K562 (cell line): ENCODE data around the gene SND1. TPM values are rescaled to one million over a fixed set of nuclear protein-coding genes. Genes with fewer than 3 reads are reported as not detected.

Experiments
- ATAC-seq: fragments of 200-7000 bp; cut with Tn5 transposase; 3 replicates; pipeline ENCODE4 v1.9.1; 2020; ENCODE audit warnings: moderate library complexity
- BruUV-seq: library from RNA; stranded (reverse); fragments of 400-500 nt; replicated peaks from 2 replicates; lab custom pipeline; 2021; lab: Mats Ljungman, UMichigan
- CTCF ChIA-PET: fragments of 300-600 bp; formaldehyde crosslinking; extraction: SDS; loops from one replicate; lab custom pipeline; 2021; ENCODE audit warnings: low intra/inter-chr PET ratio; lab: Yijun Ruan, JAX
- POLR2A ChIA-PET: fragments of 300-600, 350-650 bp; sonication (Branson Sonifier 250); formaldehyde crosslinking; extraction: SDS; loops from one replicate; lab custom pipeline; 2021; ENCODE audit warnings: antibody characterized with exemption, inconsistent platforms; lab: Yijun Ruan, JAX
- DNase-seq, 4 experiments: peaks; one replicate each; pipeline versions ENCODE4 v3.0.0 to v3.0.0-alpha.2; 2011 to 2018; ENCODE audit warnings: low spot score in 3 of 4, mixed read lengths in 3 of 4; ENCODE audit errors: extremely low read depth in 1 of 4
- FAIRE-seq: peaks from 2 replicates; lab custom pipeline; 2011; peaks lifted over from hg19 to GRCh38; lab: Jason Lieb, UNC
- H2AFZ ChIP-seq: 2 replicates; pipeline ENCODE4 v1.6.0; 2011; ENCODE audit warnings: low read depth, low read length, control low read depth, inconsistent platforms
- H3K27ac ChIP-seq: fragments of 200-600 bp; 3 replicates; pipeline ENCODE4 v1.8.0; 2011; ENCODE audit warnings: low read depth, mild to moderate bottlenecking, control low read depth, inconsistent platforms, low read length, moderate library complexity, mixed read lengths; ENCODE audit errors: extremely low read depth
- H3K27me3 ChIP-seq, 2 experiments: fragments of 300-600 bp in 1 of 2; 2 replicates in 1 of 2; 3 replicates in 1 of 2; pipeline versions ENCODE4 v1.6.0 to v1.8.0; 2011; ENCODE audit warnings: inconsistent platforms in 2 of 2, low read length in 2 of 2, mild to moderate bottlenecking in 1 of 2, mixed read lengths in 1 of 2, moderate library complexity in 1 of 2; ENCODE audit not compliant: control insufficient read depth in 2 of 2, insufficient read depth in 2 of 2
- H3K36me3 ChIP-seq: fragments of 300-600 bp; 3 replicates; pipeline ENCODE4 v1.8.0; 2011; ENCODE audit warnings: mild to moderate bottlenecking, low read length, inconsistent platforms; ENCODE audit not compliant: control insufficient read depth, insufficient read depth
- H3K4me1 ChIP-seq, 2 experiments: fragments of 200-600 bp in 1 of 2; replicated peaks in 1 of 2; 2 replicates in 1 of 2; 3 replicates in 1 of 2; pipeline versions ENCODE4 v1.5.1 to v1.8.0; 2011; ENCODE audit warnings: inconsistent platforms in 2 of 2, low read length in 2 of 2, mild to moderate bottlenecking in 1 of 2, mixed read lengths in 1 of 2, moderate library complexity in 1 of 2; ENCODE audit not compliant: control insufficient read depth in 2 of 2, insufficient read depth in 2 of 2
- H3K4me2 ChIP-seq: 2 replicates; pipeline ENCODE4 v1.6.1; 2011; ENCODE audit warnings: low read length, control low read depth, inconsistent platforms, mixed read lengths; ENCODE audit not compliant: insufficient read depth
- H3K4me3 ChIP-seq: fragments of 200-600 bp; sonication (generic), shearing (Covaris generic); 2 replicates; pipeline ENCODE4 v1.5.1; 2016; ENCODE audit warnings: control low read depth, inconsistent platforms
- H3K79me2 ChIP-seq: fragments of 200-600 bp; 3 replicates; pipeline ENCODE4 v1.8.0; 2011; ENCODE audit warnings: low read length, inconsistent platforms; ENCODE audit not compliant: control insufficient read depth, insufficient read depth
- H3K9ac ChIP-seq, 2 experiments: 2 replicates each; pipeline versions ENCODE4 v1.6.0 to v1.6.1; 2011; ENCODE audit warnings: low read depth in 2 of 2, low read length in 2 of 2, control low read depth in 1 of 2, inconsistent platforms in 1 of 2, mild to moderate bottlenecking in 1 of 2, mixed read lengths in 1 of 2; ENCODE audit not compliant: insufficient read depth in 1 of 2
- H3K9me1 ChIP-seq: one replicate; pipeline ENCODE4 v1.6.0; 2011; ENCODE audit warnings: inconsistent platforms, mild to moderate bottlenecking, low read length, moderate library complexity; ENCODE audit not compliant: control insufficient read depth, insufficient read depth
- H3K9me3 ChIP-seq: replicated peaks from 2 replicates; pipeline ENCODE4 v1.5.1; 2011; ENCODE audit warnings: low read depth, low read length, inconsistent platforms; ENCODE audit not compliant: control insufficient read depth, insufficient read depth
- H4K20me1 ChIP-seq: replicated peaks from 2 replicates; pipeline ENCODE4 v1.6.1; 2011; ENCODE audit warnings: low read length, inconsistent platforms, mixed read lengths; ENCODE audit not compliant: control insufficient read depth, insufficient read depth
- ETV5 ChIP-seq: sonication (generic); formaldehyde crosslinking; IDR thresholded peaks from 2 replicates; pipeline ENCODE4 v1.4.0; 2020; ENCODE audit warnings: low read depth, mild to moderate bottlenecking, missing genetic modification reagents
- ID3 ChIP-seq, 2 experiments: fragments of 250-450 bp in 1 of 2; fragments of 450-650 bp in 1 of 2; sonication (Bioruptor Pico) in 1 of 2; IDR thresholded peaks; 2 replicates each; pipeline versions ENCODE4 v1.6.1 to v1.8.0; 2016 to 2021; ENCODE audit warnings: mild to moderate bottlenecking in 2 of 2, moderate library complexity in 2 of 2, missing compliant biosample characterization in 1 of 2, missing genetic modification characterization in 1 of 2
- JUN ChIP-seq, 2 experiments: sonication (generic) in 1 of 2; formaldehyde crosslinking in 1 of 2; IDR thresholded peaks; 2 replicates each; pipeline versions ENCODE4 v1.6.1 to v1.8.0; 2012 to 2022; ENCODE audit warnings: borderline replicate concordance in 2 of 2, mild to moderate bottlenecking in 2 of 2, improper control_type of control experiment in 1 of 2, low read depth in 1 of 2, low read length in 1 of 2, missing genetic modification reagents in 1 of 2
- OTX1 ChIP-seq: fragments of 450-650 bp; formaldehyde crosslinking; IDR thresholded peaks from 2 replicates; pipeline ENCODE4 v1.4.0; 2022; ENCODE audit warnings: mild to moderate bottlenecking
- ZNF347 ChIP-seq: fragments of 450-650 bp; formaldehyde crosslinking; IDR thresholded peaks from 2 replicates; pipeline ENCODE4 v1.4.0; 2020; ENCODE audit warnings: low read depth, mild to moderate bottlenecking, moderate library complexity
- WGBS: fragments of 100-300 bp; shearing (Covaris generic); methylation state at CpG from one replicate; pipeline ENCODE4 v1.1.6; 2016; ENCODE audit warnings: low coverage, mixed read lengths; ENCODE audit not compliant: insufficient coverage; ENCODE audit errors: missing lambda C conversion rate; 5-methylcytosine and 5-hydroxymethylcytosine counted together
- in situ Hi-C: fragments of 300-500 bp; cut with MboI; formaldehyde crosslinking; loops from 4 replicates; pipeline ENCODE4 v1.15.0; 2018; ENCODE audit warnings: inconsistent platforms, mixed read lengths
- intact Hi-C: fragments of 100-400 bp; cut with micrococcal nuclease; formaldehyde crosslinking; loops from 2 replicates; pipeline ENCODE4 v1.14.2; 2022
- polyA plus RNA-seq, 8 experiments: library from polyadenylated mRNA; depleted of rRNA in 4 of 8; stranded (reverse) in 5 of 8; unstranded in 3 of 8; fragments of >200 nt; fragmentation: Nextera tagmentation in 2 of 8; fragmentation: Illumina TruSeq in 1 of 8; extraction: Ambion mirVana in 2 of 8; extraction: Trizol in 1 of 8; gene quantifications; 2 replicates each; pipeline versions ENCODE4 v1.2.1 to v1.2.3, GENCODE V29; 2011 to 2014; ENCODE audit warnings: inconsistent platforms in 1 of 8, missing spikeins in 1 of 8
- total RNA-seq, 7 experiments: library from RNA; depleted of rRNA in 6 of 7; stranded (reverse); fragments of >200 nt in 6 of 7; fragmentation: Illumina TruSeq in 2 of 7; extraction: Trizol in 2 of 7; gene quantifications; 2 replicates each; pipeline versions ENCODE4 v1.2.1 to v1.2.3, GENCODE V29; 2011 to 2021; ENCODE audit warnings: low replicate concordance in 1 of 7

SND1 gene
- total and polyA plus RNA-seq, 9 of the 15 experiments (the other 6 are each of a cell fraction or from before 2014, with no cell fraction given): 46.5 to 307 (median 191) TPM

- Histone ChIP-seq H2AFZ (no peak overlapping the region), H4K20me1 (peaks cover 13% of the 10 kb centered on the region; the same call in 1 of the 2 replicates), H3K9ac (no peak overlapping the region), H3K27me3 (no peaks in the 10 kb centered on the region), H3K9me1 (peaks cover 6% of the 10 kb centered on the region), H3K9me3 (no peaks in the 10 kb centered on the region), H3K27ac (no peak overlapping the region), H3K4me1 (peaks cover 4 to 20% of the 10 kb centered on the region in 2 experiments; a peak in 3 of 5 replicates), H3K36me3 (peaks cover 72% of the 10 kb centered on the region; the same call in 2 of the 3 replicates), H3K79me2 (peaks cover 62% of the 10 kb centered on the region), H3K4me3 (no peak overlapping the region), H3K4me2 (no peak overlapping the region)
- DNase-seq (no peak), ATAC-seq (no peak), FAIRE-seq (no peak)
- CTCF ChIA-PET: no interaction called here
- intact Hi-C loops (no loop called here), in situ Hi-C loops (no loop called here)
- TF ChIP-seq ETV5 (no peak), OTX1 (CRISPR knock-in tag) (no peak), JUN (IDR thresholded peaks at IDR 0.05; ENCODE audit: borderline replicate concordance, low read depth, low read length) (no peak), JUN (CRISPR knock-in tag; IDR thresholded peaks at IDR 0.05; ENCODE audit: borderline replicate concordance) (no peak), ZNF347 (CRISPR knock-in tag) (no peak), ID3 (CRISPR knock-in tag; IDR thresholded peaks at IDR 0.05) (no peak), ID3 (tag; IDR thresholded peaks at IDR 0.05) (no peak)
- 91% methylated on average over 2 of the region's 2 CpGs for WGBS
- POLR2A ChIA-PET: interaction anchor here (0.7 to 1.5 kb wide), 3 partner anchors 11 to 140 kb away, joined by 3 read pairs; no protein-coding TSS in a partner anchor
- BruUV-seq: no TSS peak
Observed at GRCh38 chr7:127807829-127808228, 155.8 kb downstream of the SND1 start.
